ENCODE results near the gene ZNF609. TPM values are rescaled to one million over a fixed set of nuclear protein-coding genes. Genes with fewer than 3 reads are reported as not detected.

The ZNF609 gene
- total and polyA plus RNA-seq, 2 of the 13 experiments (the other 11 are each of a cell fraction or from before 2014, with no cell fraction given) = 8.9 to 9.9 TPM

DNA sequence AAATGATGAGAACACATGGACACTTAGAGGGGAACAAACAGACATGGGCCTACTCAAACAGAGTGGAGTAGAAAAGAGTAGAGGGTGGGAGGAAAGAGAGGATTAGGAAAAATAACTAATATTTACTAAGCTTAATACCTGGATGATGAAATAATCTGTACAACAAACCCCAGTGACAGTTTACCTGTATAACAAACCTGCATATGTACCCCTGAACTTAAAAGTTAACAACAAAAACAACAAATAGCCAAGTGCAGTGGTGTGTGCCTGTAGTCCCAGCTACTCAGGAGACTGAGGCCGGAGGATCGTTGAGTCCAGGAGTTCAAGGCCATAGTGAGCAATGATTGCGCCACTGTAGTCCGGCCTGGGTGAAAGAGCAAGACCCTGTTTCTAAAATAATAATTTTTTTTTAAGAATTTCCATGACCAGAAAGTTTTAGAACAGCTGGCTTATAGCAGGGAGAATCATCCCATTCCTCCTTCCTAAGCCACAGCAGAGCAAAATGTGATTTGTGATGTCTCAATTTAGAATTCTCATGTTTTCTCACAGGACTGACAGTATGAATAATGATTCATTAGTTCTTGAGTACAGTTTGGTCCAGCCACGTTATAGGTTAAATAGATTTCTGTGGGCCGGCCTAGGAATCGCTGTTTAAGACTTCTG is 150.0 kb downstream of the ZNF609 start (continued):
- TF ChIP-seq CENPBD1 (CRISPR knock-in tag; IDR thresholded peaks at IDR 0.05; ENCODE audit: borderline replicate concordance, low read depth) = no peak
- no peak for TF ChIP-seq ATF1 (CRISPR knock-in tag; IDR thresholded peaks at IDR 0.05)
- TF ChIP-seq, protein P1, sequence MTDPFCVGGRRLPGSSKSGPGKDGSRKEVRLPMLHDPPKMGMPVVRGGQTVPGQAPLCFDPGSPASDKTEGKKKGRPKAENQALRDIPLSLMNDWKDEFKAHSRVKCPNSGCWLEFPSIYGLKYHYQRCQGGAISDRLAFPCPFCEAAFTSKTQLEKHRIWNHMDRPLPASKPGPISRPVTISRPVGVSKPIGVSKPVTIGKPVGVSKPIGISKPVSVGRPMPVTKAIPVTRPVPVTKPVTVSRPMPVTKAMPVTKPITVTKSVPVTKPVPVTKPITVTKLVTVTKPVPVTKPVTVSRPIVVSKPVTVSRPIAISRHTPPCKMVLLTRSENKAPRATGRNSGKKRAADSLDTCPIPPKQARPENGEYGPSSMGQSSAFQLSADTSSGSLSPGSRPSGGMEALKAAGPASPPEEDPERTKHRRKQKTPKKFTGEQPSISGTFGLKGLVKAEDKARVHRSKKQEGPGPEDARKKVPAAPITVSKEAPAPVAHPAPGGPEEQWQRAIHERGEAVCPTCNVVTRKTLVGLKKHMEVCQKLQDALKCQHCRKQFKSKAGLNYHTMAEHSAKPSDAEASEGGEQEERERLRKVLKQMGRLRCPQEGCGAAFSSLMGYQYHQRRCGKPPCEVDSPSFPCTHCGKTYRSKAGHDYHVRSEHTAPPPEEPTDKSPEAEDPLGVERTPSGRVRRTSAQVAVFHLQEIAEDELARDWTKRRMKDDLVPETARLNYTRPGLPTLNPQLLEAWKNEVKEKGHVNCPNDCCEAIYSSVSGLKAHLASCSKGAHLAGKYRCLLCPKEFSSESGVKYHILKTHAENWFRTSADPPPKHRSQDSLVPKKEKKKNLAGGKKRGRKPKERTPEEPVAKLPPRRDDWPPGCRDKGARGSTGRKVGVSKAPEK (CRISPR knock-in tag; IDR thresholded peaks at IDR 0.05; ENCODE audit: borderline replicate concordance) = no peak
- TF ChIP-seq, protein P2, sequence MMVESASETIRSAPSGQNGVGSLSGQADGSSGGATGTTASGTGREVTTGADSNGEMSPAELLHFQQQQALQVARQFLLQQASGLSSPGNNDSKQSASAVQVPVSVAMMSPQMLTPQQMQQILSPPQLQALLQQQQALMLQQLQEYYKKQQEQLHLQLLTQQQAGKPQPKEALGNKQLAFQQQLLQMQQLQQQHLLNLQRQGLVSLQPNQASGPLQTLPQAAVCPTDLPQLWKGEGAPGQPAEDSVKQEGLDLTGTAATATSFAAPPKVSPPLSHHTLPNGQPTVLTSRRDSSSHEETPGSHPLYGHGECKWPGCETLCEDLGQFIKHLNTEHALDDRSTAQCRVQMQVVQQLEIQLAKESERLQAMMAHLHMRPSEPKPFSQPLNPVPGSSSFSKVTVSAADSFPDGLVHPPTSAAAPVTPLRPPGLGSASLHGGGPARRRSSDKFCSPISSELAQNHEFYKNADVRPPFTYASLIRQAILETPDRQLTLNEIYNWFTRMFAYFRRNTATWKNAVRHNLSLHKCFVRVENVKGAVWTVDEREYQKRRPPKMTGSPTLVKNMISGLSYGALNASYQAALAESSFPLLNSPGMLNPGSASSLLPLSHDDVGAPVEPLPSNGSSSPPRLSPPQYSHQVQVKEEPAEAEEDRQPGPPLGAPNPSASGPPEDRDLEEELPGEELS (CRISPR knock-in tag; IDR thresholded peaks at IDR 0.05) = peak; percentile 97
- no peak for TF ChIP-seq ZNF251 (CRISPR knock-in tag; IDR thresholded peaks at IDR 0.05)
- TF ChIP-seq RXRA (CRISPR knock-in tag; IDR thresholded peaks at IDR 0.05) = peak; percentile 79; the same call in 1 of the 2 replicates
- TF ChIP-seq ZNF687 (CRISPR knock-in tag; IDR thresholded peaks at IDR 0.05) = no peak
- TF ChIP-seq FOXP1 (IDR thresholded peaks at IDR 0.05) = peak; percentile 26; the same call in 1 of the 2 replicates
- peak; percentile 97 for TF ChIP-seq FOXP1 (CRISPR knock-in tag; IDR thresholded peaks at IDR 0.05)
- TF ChIP-seq ZNF772 (CRISPR knock-in tag; IDR thresholded peaks at IDR 0.05) = no peak
- TF ChIP-seq ZNF75D (CRISPR knock-in tag; IDR thresholded peaks at IDR 0.05; ENCODE audit: borderline replicate concordance) = no peak
- no peak for TF ChIP-seq SMAD9 (CRISPR knock-in tag; IDR thresholded peaks at IDR 0.05)
- no peak for TF ChIP-seq ZNF235 (CRISPR knock-in tag; IDR thresholded peaks at IDR 0.05; ENCODE audit: borderline replicate concordance)
- no peak for TF ChIP-seq ZFP36L2 (CRISPR knock-in tag; IDR thresholded peaks at IDR 0.05)
- TF ChIP-seq ZNF580 (CRISPR knock-in tag; IDR thresholded peaks at IDR 0.05; ENCODE audit: borderline replicate concordance, low read depth) = peak; percentile 69; the same call in 1 of the 2 replicates
- TF ChIP-seq, protein P3, sequence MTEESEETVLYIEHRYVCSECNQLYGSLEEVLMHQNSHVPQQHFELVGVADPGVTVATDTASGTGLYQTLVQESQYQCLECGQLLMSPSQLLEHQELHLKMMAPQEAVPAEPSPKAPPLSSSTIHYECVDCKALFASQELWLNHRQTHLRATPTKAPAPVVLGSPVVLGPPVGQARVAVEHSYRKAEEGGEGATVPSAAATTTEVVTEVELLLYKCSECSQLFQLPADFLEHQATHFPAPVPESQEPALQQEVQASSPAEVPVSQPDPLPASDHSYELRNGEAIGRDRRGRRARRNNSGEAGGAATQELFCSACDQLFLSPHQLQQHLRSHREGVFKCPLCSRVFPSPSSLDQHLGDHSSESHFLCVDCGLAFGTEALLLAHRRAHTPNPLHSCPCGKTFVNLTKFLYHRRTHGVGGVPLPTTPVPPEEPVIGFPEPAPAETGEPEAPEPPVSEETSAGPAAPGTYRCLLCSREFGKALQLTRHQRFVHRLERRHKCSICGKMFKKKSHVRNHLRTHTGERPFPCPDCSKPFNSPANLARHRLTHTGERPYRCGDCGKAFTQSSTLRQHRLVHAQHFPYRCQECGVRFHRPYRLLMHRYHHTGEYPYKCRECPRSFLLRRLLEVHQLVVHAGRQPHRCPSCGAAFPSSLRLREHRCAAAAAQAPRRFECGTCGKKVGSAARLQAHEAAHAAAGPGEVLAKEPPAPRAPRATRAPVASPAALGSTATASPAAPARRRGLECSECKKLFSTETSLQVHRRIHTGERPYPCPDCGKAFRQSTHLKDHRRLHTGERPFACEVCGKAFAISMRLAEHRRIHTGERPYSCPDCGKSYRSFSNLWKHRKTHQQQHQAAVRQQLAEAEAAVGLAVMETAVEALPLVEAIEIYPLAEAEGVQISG (CRISPR knock-in tag; IDR thresholded peaks at IDR 0.05) = peak; percentile 56; the same call in 1 of the 2 replicates
- no peak for TF ChIP-seq KMT2B (CRISPR knock-in tag; IDR thresholded peaks at IDR 0.05)
